Liver (tissue), 9 donors: ENCODE data around the gene ITGBL1. TPM values are rescaled to one million over a fixed set of nuclear protein-coding genes. Genes with fewer than 3 reads are reported as not detected.

Source experiments
- DNase-seq: peaks from one replicate; pipeline ENCODE4 v3.0.0-alpha.2; 2017; ENCODE audit warnings: low spot score
- H3K27ac ChIP-seq, 2 donors: one replicate each; pipeline ENCODE4 v1.7.0; 2013; ENCODE audit warnings: inconsistent platforms in 2 of 2, low read length in 2 of 2, control low read depth in 1 of 2, low read depth in 1 of 2, mild to moderate bottlenecking in 1 of 2
- H3K27me3 ChIP-seq, 4 donors: one replicate each; pipeline versions ENCODE4 v1.6.1 to v1.7.0; 2013; ENCODE audit warnings: low read length in 3 of 4, inconsistent platforms in 1 of 4, mild to moderate bottlenecking in 1 of 4, moderate library complexity in 1 of 4; ENCODE audit not compliant: control insufficient read depth in 4 of 4, insufficient read depth in 4 of 4
- H3K36me3 ChIP-seq, 4 donors: one replicate each; pipeline versions ENCODE4 v1.6.1 to v1.7.0; 2013; ENCODE audit warnings: low read length in 3 of 4, mild to moderate bottlenecking in 3 of 4, low read depth in 1 of 4, moderate library complexity in 1 of 4; ENCODE audit not compliant: control insufficient read depth in 4 of 4, insufficient read depth in 3 of 4
- H3K4me1 ChIP-seq, 4 donors: one replicate each; pipeline versions ENCODE4 v1.6.1 to v1.7.0; 2013; ENCODE audit warnings: low read length in 3 of 4, mild to moderate bottlenecking in 3 of 4, moderate library complexity in 1 of 4; ENCODE audit not compliant: control insufficient read depth in 4 of 4, insufficient read depth in 4 of 4
- H3K4me3 ChIP-seq, 3 donors: one replicate each; pipeline versions ENCODE4 v1.6.1 to v1.7.0; 2013; ENCODE audit warnings: low read length in 3 of 3, control low read depth in 1 of 3, low read depth in 1 of 3, mild to moderate bottlenecking in 1 of 3
- H3K9ac ChIP-seq, 2 donors: one replicate each; pipeline ENCODE4 v1.7.0; 2013; ENCODE audit warnings: low read length in 2 of 2, mild to moderate bottlenecking in 2 of 2, moderate library complexity in 2 of 2, control low read depth in 1 of 2, low read depth in 1 of 2
- H3K9me3 ChIP-seq, 4 donors: one replicate each; pipeline versions ENCODE4 v1.6.1 to v1.7.0; 2013; ENCODE audit warnings: low read length in 3 of 4; ENCODE audit not compliant: control insufficient read depth in 4 of 4
- ATF3 ChIP-seq: IDR thresholded peaks from 2 replicates; pipeline ENCODE4 v1.6.1; 2016; ENCODE audit warnings: antibody characterized with exemption
- CTCF ChIP-seq: fragments of 150-350 bp; IDR thresholded peaks from 2 replicates; pipeline ENCODE4 v1.5.1; 2017; ENCODE audit warnings: improper control_type of control experiment, low read depth, low read length; ENCODE audit not compliant: missing input control
- EGR1 ChIP-seq, 2 donors: IDR thresholded peaks; 2 replicates each; pipeline ENCODE4 v1.6.1; 2016 to 2018; ENCODE audit warnings: antibody characterized with exemption in 2 of 2, low read depth in 2 of 2
- FOXA1 ChIP-seq: IDR thresholded peaks from 2 replicates; pipeline ENCODE4 v1.6.1; 2016; ENCODE audit warnings: antibody characterized with exemption
- FOXA2 ChIP-seq: IDR thresholded peaks from 2 replicates; pipeline ENCODE4 v1.6.1; 2016; ENCODE audit warnings: antibody characterized with exemption
- GABPA ChIP-seq, 2 donors: IDR thresholded peaks in 1 of 2; conservative IDR thresholded peaks in 1 of 2; 2 replicates each; pipeline ENCODE4 v1.6.1; 2016; ENCODE audit warnings: antibody characterized with exemption in 2 of 2, mild to moderate bottlenecking in 1 of 2, moderate library complexity in 1 of 2
- HNF4A ChIP-seq, 2 donors: conservative IDR thresholded peaks; 2 replicates each; pipeline ENCODE4 v1.6.1; 2016; ENCODE audit warnings: antibody characterized with exemption in 2 of 2, mild to moderate bottlenecking in 2 of 2
- HNF4G ChIP-seq: IDR thresholded peaks from 2 replicates; pipeline ENCODE4 v1.6.1; 2016; ENCODE audit warnings: antibody characterized with exemption
- JUND ChIP-seq, 2 donors: IDR thresholded peaks; 2 replicates each; pipeline ENCODE4 v1.6.1; 2016; ENCODE audit warnings: antibody characterized with exemption in 2 of 2
- MAX ChIP-seq: IDR thresholded peaks from 2 replicates; pipeline ENCODE4 v1.6.1; 2016; ENCODE audit warnings: antibody characterized with exemption
- NR2F2 ChIP-seq: IDR thresholded peaks from 2 replicates; pipeline ENCODE4 v1.6.1; 2016; ENCODE audit warnings: antibody characterized with exemption
- RAD21 ChIP-seq, 2 donors: IDR thresholded peaks; 2 replicates each; pipeline ENCODE4 v1.6.1; 2016; ENCODE audit warnings: antibody characterized with exemption in 2 of 2, mild to moderate bottlenecking in 2 of 2
- REST ChIP-seq: IDR thresholded peaks from 2 replicates; pipeline ENCODE4 v1.6.1; 2016; ENCODE audit warnings: antibody characterized with exemption, mild to moderate bottlenecking
- RXRA ChIP-seq, 2 donors: IDR thresholded peaks; 2 replicates each; pipeline ENCODE4 v1.6.1; 2017 to 2018; ENCODE audit warnings: antibody characterized with exemption in 2 of 2, mild to moderate bottlenecking in 1 of 2
- SP1 ChIP-seq: IDR thresholded peaks from 2 replicates; pipeline ENCODE4 v1.6.1; 2018; ENCODE audit warnings: antibody characterized with exemption, mild to moderate bottlenecking
- TAF1 ChIP-seq: conservative IDR thresholded peaks from 2 replicates; pipeline ENCODE4 v1.6.1; 2016; ENCODE audit warnings: antibody characterized with exemption, mild to moderate bottlenecking
- YY1 ChIP-seq: IDR thresholded peaks from 2 replicates; pipeline ENCODE4 v1.6.1; 2016; ENCODE audit warnings: antibody characterized with exemption, mild to moderate bottlenecking
- ZBTB33 ChIP-seq: IDR thresholded peaks from 2 replicates; pipeline ENCODE4 v1.6.1; 2016; ENCODE audit warnings: antibody characterized with exemption
- WGBS: extraction: QIAGEN DNeasy Blood & Tissue Kit; methylation state at CpG from one replicate; pipeline ENCODE4 v1.1.7; 2013; 5-methylcytosine and 5-hydroxymethylcytosine counted together
- polyA plus RNA-seq, 2 donors: library from polyadenylated mRNA; stranded (reverse) in 1 of 2; unstranded in 1 of 2; fragments of 200-250 nt in 1 of 2; fragments of >200 nt in 1 of 2; fragmentation: Nextera tagmentation in 1 of 2; extraction: Ambion mirVana in 1 of 2; gene quantifications; one replicate each; pipeline versions ENCODE4 v1.2.1 to v1.2.3, GENCODE V29; 2013 to 2015
- total RNA-seq, 2 donors: library from RNA; depleted of rRNA; stranded (reverse); fragments of >200 nt; gene quantifications; one replicate each; pipeline ENCODE4 v1.2.3, GENCODE V29; 2014
- donor health status: healthy.
- donor health status: healthy.
- donor health status: healthy.
- donor health status: healthy.
- donor health status: healthy.

ITGBL1 gene
- total and polyA plus RNA-seq, 4 donors: 0.28 to 2.2 (median 1.2) TPM

- TF ChIP-seq CTCF (no peak), GABPA (IDR thresholded peaks at IDR 0.05 in 1 of 2, conservative IDR thresholded peaks at IDR 0.05 in 1 of 2) (no peak), HNF4A (conservative IDR thresholded peaks at IDR 0.05) (peak; percentile 80 to 87)
Observed at GRCh38 chr13:101649488-101650126, 197.1 kb downstream of the ITGBL1 start (continued).

GRCh38 chr13:101654883-101655282 is 202.4 kb downstream of the ITGBL1 start:
- no peak overlapping the region for H3K9ac ChIP-seq
- H3K27ac ChIP-seq: no peak overlapping the region
- H3K9me3 ChIP-seq: no peaks in the 10 kb centered on the region
- no peaks in the 10 kb centered on the region for H3K27me3 ChIP-seq
- TF ChIP-seq FOXA1: no peak
- TF ChIP-seq JUND (IDR thresholded peaks at IDR 0.05): no peak
- no peak for TF ChIP-seq REST
- no peak for TF ChIP-seq HNF4A (conservative IDR thresholded peaks at IDR 0.05)
- TF ChIP-seq ATF3: no peak
- no peak for TF ChIP-seq HNF4G
- no peak for TF ChIP-seq FOXA2
- no peak for TF ChIP-seq MAX
- no peak for TF ChIP-seq EGR1 (IDR thresholded peaks at IDR 0.05; ENCODE audit: low read depth in 2 of 2)
- TF ChIP-seq CTCF: no peak
- no peak for TF ChIP-seq RXRA (IDR thresholded peaks at IDR 0.05)
- TF ChIP-seq SP1: no peak
- TF ChIP-seq NR2F2: no peak
- TF ChIP-seq RAD21 (IDR thresholded peaks at IDR 0.05): no peak
- no peak for TF ChIP-seq GABPA (IDR thresholded peaks at IDR 0.05 in 1 of 2, conservative IDR thresholded peaks at IDR 0.05 in 1 of 2)
- TF ChIP-seq TAF1: no peak
- no peak for TF ChIP-seq ZBTB33
- TF ChIP-seq YY1: no peak
- no peaks in the 10 kb centered on the region for H3K36me3 ChIP-seq
- no peak overlapping the region for H3K4me3 ChIP-seq
- 86% methylated on average over 4 of the region's 4 CpGs for WGBS
- DNase-seq: no peak
- peaks cover 0 to under 1% (median 0%) of the 10 kb centered on the region in 4 donors for H3K4me1 ChIP-seq
